ENCODE results near the gene PKP2. TPM values are rescaled to one million over a fixed set of nuclear protein-coding genes. Genes with fewer than 3 reads are reported as not detected.
A peak's percentile ranks its signal among the peaks of the same experiment; 100 is the strongest.

Gene PKP2
- total RNA-seq = not detected

- peaks cover 9% of the 10 kb centered on the region for H3K4me1 Mint-ChIP-seq
- POLR2A ChIA-PET = no interaction called here
These were observed at the start of gene PKP2 for GRCh38 chr12:32896432-32897280. TSS of gene PKP2 (minus strand) at chr12:32896777. CDS start at chr12:32896731, 46 bp downstream.

GRCh38 chr12:32944195-32944594, 47.6 kb upstream of the PKP2 start:
- POLR2A ChIA-PET = interaction anchor here (0.6 kb wide), 1 partner anchor 1057 kb away, joined by 3 read pairs; no protein-coding TSS in a partner anchor
- no peak overlapping the region for H3K4me3 Mint-ChIP-seq
- no peaks in the 10 kb centered on the region for H3K4me1 Mint-ChIP-seq
- CTCF ChIA-PET = no interaction called here
- no peak overlapping the region for H3K27ac Mint-ChIP-seq
- no peaks in the 10 kb centered on the region for H3K36me3 Mint-ChIP-seq (ENCODE audit: low read depth)
- no peaks in the 10 kb centered on the region for H3K27me3 Mint-ChIP-seq
- no peaks in the 10 kb centered on the region for H3K9me3 Mint-ChIP-seq
- DNase-seq = no peak

More at GRCh38 chr12:32896432-32897280, at the start of gene PKP2:
- Mint-ChIP-seq H3K27me3 (peaks cover 47% of the 10 kb centered on the region), H3K36me3 (ENCODE audit: low read depth) (no peaks in the 10 kb centered on the region), H3K27ac (no peak within 1 kb of the TSS), H3K4me3 (peak within 1 kb of the TSS; percentile 60), H3K9me3 (no peaks in the 10 kb centered on the region)
- peak; percentile 7 for DNase-seq
- CTCF ChIA-PET = no interaction called here

- no peaks in the 10 kb centered on the region for H3K36me3 Mint-ChIP-seq (ENCODE audit: low read depth)
- DNase-seq = no peak
- H3K9me3 Mint-ChIP-seq = no peaks in the 10 kb centered on the region
- no peak overlapping the region for H3K27ac Mint-ChIP-seq
- H3K4me1 Mint-ChIP-seq = no peaks in the 10 kb centered on the region
- ChIA-PET CTCF (no interaction called here), POLR2A (no interaction called here)
- H3K27me3 Mint-ChIP-seq = no peaks in the 10 kb centered on the region
- no peak overlapping the region for H3K4me3 Mint-ChIP-seq
These were observed 43.2 kb upstream of the PKP2 start for GRCh38 chr12:32939801-32940200.

GRCh38 chr12:32926963-32927362, 30.4 kb upstream of the PKP2 start:
- Mint-ChIP-seq H3K9me3 (no peaks in the 10 kb centered on the region), H3K4me3 (no peak overlapping the region), H3K36me3 (ENCODE audit: low read depth) (no peaks in the 10 kb centered on the region), H3K27ac (no peak overlapping the region), H3K27me3 (peaks cover under 1% of the 10 kb centered on the region), H3K4me1 (no peaks in the 10 kb centered on the region)
- CTCF ChIA-PET = interaction anchor here (0.6 kb wide), 1 partner anchor 1295 kb away, joined by 4 read pairs; no protein-coding TSS in a partner anchor
- no peak for DNase-seq
- POLR2A ChIA-PET = no interaction called here

- Mint-ChIP-seq H3K27ac (no peak overlapping the region), H3K4me3 (no peak overlapping the region), H3K4me1 (no peaks in the 10 kb centered on the region), H3K27me3 (peaks cover 3% of the 10 kb centered on the region), H3K36me3 (ENCODE audit: low read depth) (no peaks in the 10 kb centered on the region), H3K9me3 (no peaks in the 10 kb centered on the region)
- ChIA-PET CTCF (no interaction called here), POLR2A (no interaction called here)
- DNase-seq = no peak
These were observed 29.8 kb upstream of the PKP2 start for GRCh38 chr12:32926356-32926755.

- no peak overlapping the region for H3K4me3 Mint-ChIP-seq
- CTCF ChIA-PET = no interaction called here
- H3K36me3 Mint-ChIP-seq (ENCODE audit: low read depth) = no peaks in the 10 kb centered on the region
- DNase-seq = no peak
- no peaks in the 10 kb centered on the region for H3K4me1 Mint-ChIP-seq
- H3K9me3 Mint-ChIP-seq = no peaks in the 10 kb centered on the region
- POLR2A ChIA-PET = no interaction called here
- no peak overlapping the region for H3K27ac Mint-ChIP-seq
- peaks cover 3% of the 10 kb centered on the region for H3K27me3 Mint-ChIP-seq
These were observed 26.1 kb upstream of the PKP2 start for GRCh38 chr12:32922546-32923297.

GRCh38 chr12:32921397-32921796, 24.8 kb upstream of the PKP2 start:
- ChIA-PET POLR2A (no interaction called here), CTCF (no interaction called here)
- H3K27me3 Mint-ChIP-seq = peaks cover 3% of the 10 kb centered on the region
- H3K27ac Mint-ChIP-seq = no peak overlapping the region
- no peaks in the 10 kb centered on the region for H3K4me1 Mint-ChIP-seq
- DNase-seq = no peak
- H3K9me3 Mint-ChIP-seq = no peaks in the 10 kb centered on the region
- no peaks in the 10 kb centered on the region for H3K36me3 Mint-ChIP-seq (ENCODE audit: low read depth)
- H3K4me3 Mint-ChIP-seq = no peak overlapping the region

GRCh38 chr12:32920506-32921085, 24.0 kb upstream of the PKP2 start:
- peaks cover 3% of the 10 kb centered on the region for H3K27me3 Mint-ChIP-seq
- no peaks in the 10 kb centered on the region for H3K36me3 Mint-ChIP-seq (ENCODE audit: low read depth)
- H3K27ac Mint-ChIP-seq = no peak overlapping the region
- POLR2A ChIA-PET = no interaction called here
- no peak for DNase-seq
- H3K4me3 Mint-ChIP-seq = no peak overlapping the region
- no peaks in the 10 kb centered on the region for H3K4me1 Mint-ChIP-seq
- no peaks in the 10 kb centered on the region for H3K9me3 Mint-ChIP-seq
- CTCF ChIA-PET = no interaction called here

GRCh38 chr12:32918890-32919801, 22.6 kb upstream of the PKP2 start:
- H3K4me3 Mint-ChIP-seq = no peak overlapping the region

GRCh38 chr12:32917094-32917611, 20.6 kb upstream of the PKP2 start:
- CTCF ChIA-PET = no interaction called here

More at GRCh38 chr12:32918890-32919801, 22.6 kb upstream of the PKP2 start:
- ChIA-PET POLR2A (no interaction called here), CTCF (no interaction called here)
- Mint-ChIP-seq H3K4me1 (no peaks in the 10 kb centered on the region), H3K36me3 (ENCODE audit: low read depth) (no peaks in the 10 kb centered on the region), H3K9me3 (no peaks in the 10 kb centered on the region), H3K27ac (no peak overlapping the region), H3K27me3 (peaks cover 3% of the 10 kb centered on the region)
- no peak for DNase-seq

GRCh38 chr12:32907898-32908476, 11.4 kb upstream of the PKP2 start:
- ChIA-PET CTCF (no interaction called here), POLR2A (no interaction called here)
- Mint-ChIP-seq H3K9me3 (peaks cover 2% of the 10 kb centered on the region), H3K36me3 (ENCODE audit: low read depth) (no peaks in the 10 kb centered on the region), H3K4me3 (no peak overlapping the region), H3K27me3 (peaks cover 4% of the 10 kb centered on the region), H3K27ac (no peak overlapping the region), H3K4me1 (peaks cover 5% of the 10 kb centered on the region)
- no peak for DNase-seq

More at GRCh38 chr12:32917094-32917611, 20.6 kb upstream of the PKP2 start:
- no peaks in the 10 kb centered on the region for H3K4me1 Mint-ChIP-seq
- no peak overlapping the region for H3K27ac Mint-ChIP-seq
- no peak for DNase-seq
- peaks cover 3% of the 10 kb centered on the region for H3K27me3 Mint-ChIP-seq
- no peak overlapping the region for H3K4me3 Mint-ChIP-seq
- no peaks in the 10 kb centered on the region for H3K36me3 Mint-ChIP-seq (ENCODE audit: low read depth)
- POLR2A ChIA-PET = no interaction called here
- H3K9me3 Mint-ChIP-seq = no peaks in the 10 kb centered on the region

- no peak for DNase-seq
- H3K27me3 Mint-ChIP-seq = peaks cover 7% of the 10 kb centered on the region
- ChIA-PET POLR2A (no interaction called here), CTCF (interaction anchor here (0.6 kb wide), 1 partner anchor 1143 kb away, joined by 4 read pairs; no protein-coding TSS in a partner anchor)
- H3K27ac Mint-ChIP-seq = no peak overlapping the region
- H3K4me1 Mint-ChIP-seq = peaks cover 5% of the 10 kb centered on the region
- no peak overlapping the region for H3K4me3 Mint-ChIP-seq
- H3K9me3 Mint-ChIP-seq = peaks cover 2% of the 10 kb centered on the region
- no peaks in the 10 kb centered on the region for H3K36me3 Mint-ChIP-seq (ENCODE audit: low read depth)
These were observed 10.6 kb upstream of the PKP2 start for GRCh38 chr12:32907166-32907565.

Data from activated CD4-positive, alpha-beta T cell treated with anti-CD3 and anti-CD28 coated beads, Interleukin-2, amount 10 ng/mL, durations not matched to agents 7 days and 5 days (primary cell).